IPS DF 6.9 (cell line): Measurements from ENCODE around the gene DENND4A.
"Not testable (repeated sequence)": the region's sequence is repeated elsewhere in the genome, so short reads cannot be mapped to it uniquely, and the experiment has no call there.

ENCODE experiments used
- DNase-seq: peaks from one replicate; pipeline ENCODE4 v3.0.0-alpha.2; 2013; ENCODE audit warnings: low read depth, low spot score
- H3K27ac ChIP-seq: one replicate; pipeline ENCODE4 v1.5.1; 2013; ENCODE audit warnings: low read length, control low read depth
- H3K27me3 ChIP-seq: 2 replicates; pipeline ENCODE4 v1.6.1; 2013; ENCODE audit warnings: mild to moderate bottlenecking, low read length; ENCODE audit not compliant: control insufficient read depth, insufficient read depth
- H3K36me3 ChIP-seq: 2 replicates; pipeline ENCODE4 v1.6.1; 2013; ENCODE audit warnings: low read length; ENCODE audit not compliant: control insufficient read depth, insufficient read depth
- H3K4me1 ChIP-seq: 2 replicates; pipeline ENCODE4 v1.6.1; 2013; ENCODE audit warnings: low read length; ENCODE audit not compliant: control insufficient read depth, insufficient read depth
- H3K4me3 ChIP-seq: 2 replicates; pipeline ENCODE4 v1.5.1; 2013; ENCODE audit warnings: mild to moderate bottlenecking, low read length
- H3K9me3 ChIP-seq: 2 replicates; pipeline ENCODE4 v1.6.1; 2013; ENCODE audit warnings: low read length, inconsistent platforms; ENCODE audit not compliant: control insufficient read depth, insufficient read depth
- WGBS: extraction: QIAGEN DNeasy Blood & Tissue Kit; methylation state at CpG from one replicate; pipeline ENCODE4 v1.1.7; 2013; ENCODE audit warnings: mixed read lengths, missing lambda C conversion rate; ENCODE audit not compliant: insufficient read length, insufficient coverage; 5-methylcytosine and 5-hydroxymethylcytosine counted together

DENND4A gene

GRCh38 chr15:65816441-65816840, 24.3 kb upstream of the DENND4A start:
- Histone ChIP-seq H3K36me3 (no peaks in the 10 kb centered on the region), H3K9me3 (no peaks in the 10 kb centered on the region; the same call in 1 of the 2 replicates), H3K27ac (no peak overlapping the region), H3K4me1 (no peaks in the 10 kb centered on the region), H3K27me3 (no peaks in the 10 kb centered on the region), H3K4me3 (no peak overlapping the region)
- no peak for DNase-seq
- WGBS = no CpG with 5 or more reads among the region's 3 CpGs

- WGBS = no CpG with 5 or more reads among the region's 4 CpGs
- H3K27me3 ChIP-seq = not testable (repeated sequence)
These were observed 23.9 kb upstream of the DENND4A start for GRCh38 chr15:65816008-65816407.

GRCh38 chr15:65814271-65814670, 22.2 kb upstream of the DENND4A start:
- not testable (repeated sequence) for H3K4me1 ChIP-seq, H3K4me3 ChIP-seq, H3K36me3 ChIP-seq, H3K9me3 ChIP-seq, H3K27ac ChIP-seq, H3K27me3 ChIP-seq, DNase-seq
- WGBS = no CpG with 5 or more reads among the region's 4 CpGs

More at GRCh38 chr15:65816008-65816407, 23.9 kb upstream of the DENND4A start:
- H3K27ac ChIP-seq, H3K4me3 ChIP-seq, H3K36me3 ChIP-seq, H3K9me3 ChIP-seq, H3K4me1 ChIP-seq, DNase-seq: not testable (repeated sequence)

GRCh38 chr15:65812916-65813315, 20.8 kb upstream of the DENND4A start:
- DNase-seq = no peak
- H3K9me3 ChIP-seq = no peaks in the 10 kb centered on the region; the same call in 1 of the 2 replicates
- no peak overlapping the region for H3K4me3 ChIP-seq
- no peaks in the 10 kb centered on the region for H3K36me3 ChIP-seq
- no peak overlapping the region for H3K27ac ChIP-seq
- H3K27me3 ChIP-seq = no peaks in the 10 kb centered on the region
- no peaks in the 10 kb centered on the region for H3K4me1 ChIP-seq
- no CpG with 5 or more reads among the region's 1 CpG for WGBS

- H3K4me1 ChIP-seq = no peaks in the 10 kb centered on the region
- WGBS = no CpG with 5 or more reads among the region's 3 CpGs
- no peaks in the 10 kb centered on the region; the same call in 1 of the 2 replicates for H3K9me3 ChIP-seq
- H3K27ac ChIP-seq = no peak overlapping the region
- H3K4me3 ChIP-seq = no peak overlapping the region
- no peaks in the 10 kb centered on the region for H3K27me3 ChIP-seq
- H3K36me3 ChIP-seq = no peaks in the 10 kb centered on the region
- no peak for DNase-seq
These were observed 20.4 kb upstream of the DENND4A start for GRCh38 chr15:65812467-65812866.

GRCh38 chr15:65811835-65812234, 19.7 kb upstream of the DENND4A start:
- DNase-seq = no peak
- no peaks in the 10 kb centered on the region; the same call in 1 of the 2 replicates for H3K9me3 ChIP-seq
- H3K4me1 ChIP-seq = no peaks in the 10 kb centered on the region
- no peaks in the 10 kb centered on the region for H3K36me3 ChIP-seq
- no peak overlapping the region for H3K4me3 ChIP-seq
- WGBS = no CpG with 5 or more reads among the region's 3 CpGs
- no peaks in the 10 kb centered on the region for H3K27me3 ChIP-seq
- no peak overlapping the region for H3K27ac ChIP-seq

GRCh38 chr15:65811011-65811733, 19.1 kb upstream of the DENND4A start:
- DNase-seq, H3K27me3 ChIP-seq, H3K36me3 ChIP-seq, H3K27ac ChIP-seq, H3K4me1 ChIP-seq, H3K4me3 ChIP-seq, H3K9me3 ChIP-seq: not testable (repeated sequence)
- WGBS = no CpG with 5 or more reads among the region's 4 CpGs

- no peaks in the 10 kb centered on the region for H3K36me3 ChIP-seq
- WGBS = no CpG with 5 or more reads among the region's 3 CpGs
- no peak for DNase-seq
- no peak overlapping the region for H3K4me3 ChIP-seq
- no peaks in the 10 kb centered on the region for H3K4me1 ChIP-seq
- H3K27me3 ChIP-seq = no peaks in the 10 kb centered on the region
- no peaks in the 10 kb centered on the region for H3K9me3 ChIP-seq
- no peak overlapping the region for H3K27ac ChIP-seq
These were observed 14.3 kb upstream of the DENND4A start for GRCh38 chr15:65806397-65806796.

- Histone ChIP-seq H3K27me3 (no peaks in the 10 kb centered on the region), H3K4me1 (no peaks in the 10 kb centered on the region), H3K9me3 (no peaks in the 10 kb centered on the region), H3K27ac (no peak overlapping the region), H3K36me3 (no peaks in the 10 kb centered on the region), H3K4me3 (no peak overlapping the region)
- DNase-seq = no peak
- no CpG with 5 or more reads among the region's 5 CpGs for WGBS
These were observed 13.1 kb upstream of the DENND4A start for GRCh38 chr15:65805019-65805745.

- DNase-seq = no peak
- Histone ChIP-seq H3K4me1 (no peaks in the 10 kb centered on the region), H3K27ac (no peak overlapping the region), H3K9me3 (no peaks in the 10 kb centered on the region), H3K4me3 (no peak overlapping the region), H3K27me3 (no peaks in the 10 kb centered on the region), H3K36me3 (no peaks in the 10 kb centered on the region)
- WGBS = no CpG with 5 or more reads among the region's 1 CpG
These were observed 12.3 kb upstream of the DENND4A start for GRCh38 chr15:65804252-65804931.
